ENCODE measurements around the gene EXOSC7. TPM values are rescaled to one million over a fixed set of nuclear protein-coding genes. Genes with fewer than 3 reads are reported as not detected.

The EXOSC7 gene
- 10 to 100 TPM; 24.9 to 35.6 TPM for total RNA-seq

DNA sequence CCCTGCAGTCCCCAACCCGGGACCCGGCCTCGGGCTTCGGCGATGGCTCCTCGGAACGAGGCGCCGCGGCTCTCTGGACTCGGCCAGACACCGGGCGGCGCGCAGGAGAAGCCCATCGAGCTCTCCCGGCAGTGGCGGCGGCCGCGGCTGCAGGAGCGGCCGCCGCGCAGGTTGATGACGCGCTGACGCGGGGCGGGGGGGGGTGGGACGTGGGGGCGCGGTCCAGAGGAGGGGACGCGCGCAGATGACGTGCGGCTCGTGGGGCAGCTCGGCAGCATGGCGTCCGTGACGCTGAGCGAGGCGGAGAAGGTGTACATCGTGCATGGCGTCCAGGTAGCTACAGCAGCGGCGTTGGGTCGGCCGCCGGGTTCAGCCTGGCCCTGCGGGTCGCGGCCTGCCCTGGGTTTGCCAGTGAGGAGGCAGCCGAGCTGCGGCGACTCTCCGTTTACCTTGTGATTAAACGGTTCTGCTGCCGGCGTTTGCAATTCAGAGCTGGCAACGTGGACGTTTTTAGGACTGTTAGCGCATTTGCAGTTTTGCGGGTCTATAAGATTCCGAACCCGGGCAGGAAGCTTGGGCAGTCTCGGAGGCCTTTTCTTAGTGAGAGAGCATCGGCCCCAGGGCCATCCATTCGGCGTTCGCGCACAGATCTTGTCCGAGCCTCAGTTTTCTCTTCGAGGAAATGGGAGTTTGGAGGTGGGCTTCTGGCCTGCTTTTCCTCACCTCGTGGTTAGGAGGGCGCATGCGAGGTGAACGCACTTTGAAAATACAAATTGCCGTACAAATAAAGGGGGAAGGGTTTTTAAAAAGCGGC, at the start of gene EXOSC7, which contains the start of gene ZDHHC3:
Gene EXOSC7 (plus strand): TSS at position 243 of the 814 bp plus-strand sequence. CDS start 34 bp downstream, at position 277.
Gene ZDHHC3 (minus strand): TSS at position 173 of the 814 bp plus-strand sequence. CDS start 16,738 bp downstream, outside the sequence.
- intact Hi-C loops (cut with DNase I): no loop called here
- peaks cover 7% of the 10 kb centered on the region for H3K4me1 ChIP-seq
- H3K9me3 ChIP-seq: no peaks in the 10 kb centered on the region
- H3K27me3 ChIP-seq: no peaks in the 10 kb centered on the region
- peak; percentile 89 for DNase-seq
- H3K36me3 ChIP-seq: no peaks in the 10 kb centered on the region
- H3K4me3 ChIP-seq: peak within 1 kb of the TSS; percentile 87
- H3K27ac ChIP-seq: peak within 1 kb of the TSS; percentile 81
- H3K9ac ChIP-seq (ENCODE audit: low read depth in 2 of 2, low read length in 2 of 2): peak within 1 kb of the TSS; percentile 89 to 96
- TF ChIP-seq, protein P1, sequence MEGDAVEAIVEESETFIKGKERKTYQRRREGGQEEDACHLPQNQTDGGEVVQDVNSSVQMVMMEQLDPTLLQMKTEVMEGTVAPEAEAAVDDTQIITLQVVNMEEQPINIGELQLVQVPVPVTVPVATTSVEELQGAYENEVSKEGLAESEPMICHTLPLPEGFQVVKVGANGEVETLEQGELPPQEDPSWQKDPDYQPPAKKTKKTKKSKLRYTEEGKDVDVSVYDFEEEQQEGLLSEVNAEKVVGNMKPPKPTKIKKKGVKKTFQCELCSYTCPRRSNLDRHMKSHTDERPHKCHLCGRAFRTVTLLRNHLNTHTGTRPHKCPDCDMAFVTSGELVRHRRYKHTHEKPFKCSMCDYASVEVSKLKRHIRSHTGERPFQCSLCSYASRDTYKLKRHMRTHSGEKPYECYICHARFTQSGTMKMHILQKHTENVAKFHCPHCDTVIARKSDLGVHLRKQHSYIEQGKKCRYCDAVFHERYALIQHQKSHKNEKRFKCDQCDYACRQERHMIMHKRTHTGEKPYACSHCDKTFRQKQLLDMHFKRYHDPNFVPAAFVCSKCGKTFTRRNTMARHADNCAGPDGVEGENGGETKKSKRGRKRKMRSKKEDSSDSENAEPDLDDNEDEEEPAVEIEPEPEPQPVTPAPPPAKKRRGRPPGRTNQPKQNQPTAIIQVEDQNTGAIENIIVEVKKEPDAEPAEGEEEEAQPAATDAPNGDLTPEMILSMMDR (IDR thresholded peaks at IDR 0.05): no peak

DNA sequence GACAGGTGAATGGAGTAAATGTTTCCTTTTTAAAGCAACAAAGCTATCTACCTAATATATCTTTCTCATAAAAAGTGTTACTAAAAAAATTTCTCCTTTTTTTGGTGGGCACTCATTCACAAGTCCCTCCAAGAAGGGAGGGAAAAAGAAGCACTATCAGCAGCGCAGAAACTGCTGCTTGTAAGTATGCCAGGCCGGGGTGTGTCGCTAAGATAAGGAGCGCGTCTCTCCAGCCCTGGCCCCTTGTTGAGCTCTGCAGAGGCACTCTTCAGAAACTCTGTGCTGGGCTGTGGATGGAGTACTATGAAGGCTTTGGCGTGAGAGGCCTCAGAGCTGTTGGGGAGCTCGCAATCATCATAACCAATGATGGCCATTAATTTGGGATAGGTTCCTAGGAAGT, 49.1 kb upstream of the EXOSC7 start:
- TF ChIP-seq, protein P1 (IDR thresholded peaks at IDR 0.05): no peak
- no peak overlapping the region for H3K27ac ChIP-seq
- H3K27me3 ChIP-seq: no peaks in the 10 kb centered on the region
- H3K9ac ChIP-seq (ENCODE audit: low read depth in 2 of 2, low read length in 2 of 2): no peak overlapping the region
- peaks cover 7% of the 10 kb centered on the region for H3K36me3 ChIP-seq
- no peak overlapping the region for H3K4me3 ChIP-seq
- intact Hi-C loops (cut with DNase I): no loop called here
- H3K4me1 ChIP-seq: no peaks in the 10 kb centered on the region
- DNase-seq: no peak
- H3K9me3 ChIP-seq: no peaks in the 10 kb centered on the region

DNA sequence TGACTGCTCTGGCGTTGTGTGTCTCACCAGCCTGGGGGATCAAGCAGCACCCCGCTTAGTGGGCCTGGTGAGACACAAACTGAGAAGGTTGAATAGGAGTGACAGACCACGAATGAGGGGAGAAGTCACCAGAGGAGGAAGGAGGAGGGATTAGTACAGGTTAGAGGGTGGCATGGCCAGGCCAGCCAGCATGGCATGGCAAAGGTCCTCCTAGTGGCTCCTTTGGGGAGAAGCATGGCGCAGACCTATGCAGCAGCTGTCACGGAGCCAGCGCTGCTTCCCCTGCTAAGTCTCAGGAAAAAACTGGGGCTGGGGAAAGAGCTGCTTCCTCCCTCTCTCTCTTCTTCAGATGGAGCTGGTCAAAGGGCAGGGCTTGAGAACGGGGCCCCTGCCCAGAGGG, 48.7 kb upstream of the EXOSC7 start:
- Histone ChIP-seq H3K36me3 (peaks cover 7% of the 10 kb centered on the region), H3K4me3 (no peak overlapping the region), H3K4me1 (no peaks in the 10 kb centered on the region), H3K9me3 (no peaks in the 10 kb centered on the region), H3K27ac (no peak overlapping the region), H3K9ac (ENCODE audit: low read depth in 2 of 2, low read length in 2 of 2) (no peak overlapping the region), H3K27me3 (no peaks in the 10 kb centered on the region)
- intact Hi-C loops (cut with DNase I): no loop called here
- no peak for DNase-seq
- TF ChIP-seq, protein P1 (IDR thresholded peaks at IDR 0.05): no peak

DNA sequence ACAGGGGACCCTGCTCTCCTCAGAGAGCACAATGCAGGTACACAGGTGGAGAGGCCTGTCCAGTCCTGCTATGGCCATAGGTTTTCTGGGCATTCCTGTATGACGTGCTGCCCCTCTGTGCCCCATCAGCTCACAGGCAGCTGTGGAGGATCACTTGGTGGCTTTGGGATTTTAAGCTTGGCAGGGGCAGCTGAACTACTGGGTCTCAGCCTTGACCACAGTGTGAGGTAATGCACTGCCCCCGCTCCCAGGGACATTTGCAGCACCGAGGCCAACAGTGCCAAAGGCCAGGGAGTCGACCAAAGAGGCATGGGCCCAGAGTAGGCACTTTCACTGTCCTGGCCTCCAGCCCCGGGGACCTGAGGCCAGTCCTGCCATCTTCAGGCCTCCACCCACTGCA, 46.3 kb upstream of the EXOSC7 start:
- no peaks in the 10 kb centered on the region for H3K4me1 ChIP-seq
- intact Hi-C loops (cut with DNase I): no loop called here
- no peak overlapping the region for H3K4me3 ChIP-seq
- H3K9me3 ChIP-seq: no peaks in the 10 kb centered on the region
- no peak for DNase-seq
- TF ChIP-seq, protein P1 (IDR thresholded peaks at IDR 0.05): no peak
- H3K9ac ChIP-seq (ENCODE audit: low read depth in 2 of 2, low read length in 2 of 2): no peak overlapping the region
- peaks cover 7% of the 10 kb centered on the region for H3K36me3 ChIP-seq
- no peak overlapping the region for H3K27ac ChIP-seq
- H3K27me3 ChIP-seq: no peaks in the 10 kb centered on the region

DNA sequence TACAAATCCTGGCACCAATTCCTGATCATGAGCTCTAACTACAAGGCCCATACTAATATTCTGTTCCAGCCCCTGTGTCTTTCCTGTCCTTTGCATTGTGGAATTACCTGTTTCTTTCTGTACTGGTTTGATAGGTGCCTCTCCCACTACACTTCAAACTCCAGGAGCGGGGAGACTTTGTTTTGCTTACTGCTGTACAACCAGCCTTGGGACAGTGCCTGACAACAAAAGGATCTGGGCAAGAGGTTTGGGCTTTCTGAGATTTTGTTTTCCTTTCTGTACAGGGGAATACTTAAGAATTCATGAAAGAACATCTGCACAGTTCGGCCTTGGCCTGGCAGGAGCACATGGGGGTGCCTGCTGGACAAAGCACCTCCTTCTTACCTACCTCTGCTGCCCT, 45.1 kb upstream of the EXOSC7 start:
- H3K9me3 ChIP-seq: no peaks in the 10 kb centered on the region
- no peak overlapping the region for H3K27ac ChIP-seq
- H3K27me3 ChIP-seq: no peaks in the 10 kb centered on the region
- peaks cover 7% of the 10 kb centered on the region for H3K36me3 ChIP-seq
- no peaks in the 10 kb centered on the region for H3K4me1 ChIP-seq
- H3K9ac ChIP-seq (ENCODE audit: low read depth in 2 of 2, low read length in 2 of 2): no peak overlapping the region
- H3K4me3 ChIP-seq: no peak overlapping the region
- TF ChIP-seq, protein P1 (IDR thresholded peaks at IDR 0.05): no peak
- no peak for DNase-seq
- intact Hi-C loops (cut with DNase I): no loop called here

Data from colonic mucosa (tissue), 4 donors.